ENCODE data around the gene PFN2.
"Not testable (repeated sequence)": the region's sequence is repeated elsewhere in the genome, so short reads cannot be mapped to it uniquely, and the experiment has no call there.

Gene PFN2, protein sequence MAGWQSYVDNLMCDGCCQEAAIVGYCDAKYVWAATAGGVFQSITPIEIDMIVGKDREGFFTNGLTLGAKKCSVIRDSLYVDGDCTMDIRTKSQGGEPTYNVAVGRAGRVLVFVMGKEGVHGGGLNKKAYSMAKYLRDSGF

DNA sequence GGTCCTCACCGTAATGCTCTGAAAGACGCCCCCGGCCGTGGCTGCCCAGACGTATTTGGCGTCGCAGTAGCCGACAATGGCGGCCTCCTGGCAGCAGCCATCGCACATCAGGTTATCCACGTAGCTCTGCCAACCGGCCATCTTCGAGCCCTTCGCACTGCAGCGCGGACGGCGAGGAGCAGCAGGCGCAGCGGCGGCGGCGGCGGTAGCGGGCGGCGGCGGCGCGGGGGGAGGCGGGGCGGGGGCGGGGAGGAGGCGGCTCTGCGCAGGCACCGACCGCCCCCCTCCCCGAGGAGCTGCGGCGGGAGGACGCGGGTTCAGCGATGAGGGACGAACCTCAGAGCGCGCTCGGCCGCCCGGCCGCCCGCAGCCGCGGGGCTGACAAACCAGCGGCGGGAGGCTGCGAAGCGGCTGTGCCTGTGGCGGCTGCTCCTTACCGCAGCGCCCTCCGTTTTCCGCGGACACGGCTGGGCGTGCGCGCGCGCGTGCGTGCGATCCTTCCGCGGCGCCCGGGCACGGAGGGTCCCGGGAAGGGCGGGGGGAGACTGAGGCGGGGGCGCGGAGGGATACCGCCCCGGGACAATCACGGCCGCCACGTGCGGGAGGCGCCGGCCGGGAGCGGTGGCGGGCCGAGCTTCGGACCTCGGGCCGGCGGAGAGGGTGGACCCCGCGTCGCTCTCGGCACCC, at the start of gene PFN2:
PFN2 (minus strand) TSS at position 180 of the 687 bp plus-strand sequence; CDS start at position 141, 39 bp downstream.
- peak; percentile 52 for DNase-seq

DNA sequence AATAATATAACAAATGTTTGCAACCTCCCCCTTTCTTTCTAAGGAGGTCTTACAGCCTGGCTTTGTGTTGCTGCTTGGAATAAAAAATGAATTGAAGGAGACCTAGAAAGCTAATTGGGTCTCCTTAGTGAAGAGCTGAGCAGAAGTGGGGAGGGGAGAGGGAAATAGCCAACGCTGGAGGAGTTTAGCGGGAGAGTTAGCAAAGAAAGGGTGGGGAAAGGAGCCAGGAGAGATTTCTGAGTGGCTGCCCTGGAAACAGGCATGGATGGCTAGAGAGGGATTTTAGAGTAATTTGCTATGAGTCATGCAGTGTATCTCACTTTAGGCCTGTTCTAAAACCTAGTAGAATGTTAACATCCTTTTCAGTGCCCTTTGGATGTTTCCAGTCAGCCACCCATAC, 45.2 kb upstream of the PFN2 start:
- DNase-seq: no peak

DNA sequence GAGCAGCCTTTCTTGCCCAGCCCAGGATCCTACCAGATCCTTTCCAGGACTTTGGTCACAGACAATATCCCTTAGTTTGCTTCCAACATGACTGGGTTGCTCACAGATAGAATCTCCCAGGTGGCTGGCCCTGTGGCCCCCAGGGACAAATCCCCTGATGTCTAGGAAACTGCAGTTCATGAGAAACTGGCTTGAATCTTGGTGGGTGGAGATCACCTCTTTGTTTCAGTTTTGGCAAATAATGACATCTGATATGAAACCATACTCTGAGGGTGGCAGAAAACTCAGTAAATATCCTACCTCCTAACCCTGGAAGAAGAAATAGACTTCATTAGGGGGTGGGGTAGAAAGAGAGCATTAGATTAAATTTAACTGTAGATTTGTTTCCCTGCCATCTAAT, 44.1 kb upstream of the PFN2 start:
- DNase-seq: no peak

DNA sequence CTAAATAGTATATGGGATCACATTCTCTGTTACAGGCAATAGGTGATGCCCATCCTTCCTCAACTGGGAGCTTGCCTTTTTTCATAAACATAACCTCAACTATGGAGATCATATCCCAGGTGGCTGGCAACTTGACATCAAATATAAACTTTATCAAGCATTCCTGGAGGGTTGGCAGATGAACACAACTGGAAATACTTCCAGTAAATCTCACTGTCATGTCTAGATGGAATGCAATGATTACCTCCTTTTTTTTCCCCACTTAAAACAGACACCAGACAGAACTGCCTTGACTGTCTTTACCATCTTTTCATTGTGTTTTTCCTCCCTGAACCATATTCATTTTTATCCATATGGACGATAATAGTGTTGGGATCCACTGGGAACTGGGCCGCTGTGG, 43.1 kb upstream of the PFN2 start:
- no peak for DNase-seq

DNA sequence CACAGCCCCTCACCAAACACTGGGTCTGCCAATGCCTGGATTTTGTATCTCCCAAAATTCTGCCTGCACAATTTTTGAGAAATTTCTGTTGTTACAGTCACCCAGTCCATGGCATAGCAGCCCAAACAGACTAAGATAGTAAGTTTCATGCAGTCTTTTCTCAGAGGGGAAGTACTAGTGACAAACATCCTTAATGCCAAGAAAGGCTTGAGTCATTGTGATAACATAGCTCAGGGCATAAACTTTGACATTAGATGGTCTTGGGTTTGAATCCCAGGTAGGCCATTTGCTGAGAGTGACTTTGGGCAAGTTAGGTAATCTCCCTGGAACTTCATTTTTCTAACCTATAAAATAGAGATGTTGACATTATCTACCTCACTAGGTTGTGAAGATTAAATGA, 36.1 kb upstream of the PFN2 start:
- DNase-seq: no peak

DNA sequence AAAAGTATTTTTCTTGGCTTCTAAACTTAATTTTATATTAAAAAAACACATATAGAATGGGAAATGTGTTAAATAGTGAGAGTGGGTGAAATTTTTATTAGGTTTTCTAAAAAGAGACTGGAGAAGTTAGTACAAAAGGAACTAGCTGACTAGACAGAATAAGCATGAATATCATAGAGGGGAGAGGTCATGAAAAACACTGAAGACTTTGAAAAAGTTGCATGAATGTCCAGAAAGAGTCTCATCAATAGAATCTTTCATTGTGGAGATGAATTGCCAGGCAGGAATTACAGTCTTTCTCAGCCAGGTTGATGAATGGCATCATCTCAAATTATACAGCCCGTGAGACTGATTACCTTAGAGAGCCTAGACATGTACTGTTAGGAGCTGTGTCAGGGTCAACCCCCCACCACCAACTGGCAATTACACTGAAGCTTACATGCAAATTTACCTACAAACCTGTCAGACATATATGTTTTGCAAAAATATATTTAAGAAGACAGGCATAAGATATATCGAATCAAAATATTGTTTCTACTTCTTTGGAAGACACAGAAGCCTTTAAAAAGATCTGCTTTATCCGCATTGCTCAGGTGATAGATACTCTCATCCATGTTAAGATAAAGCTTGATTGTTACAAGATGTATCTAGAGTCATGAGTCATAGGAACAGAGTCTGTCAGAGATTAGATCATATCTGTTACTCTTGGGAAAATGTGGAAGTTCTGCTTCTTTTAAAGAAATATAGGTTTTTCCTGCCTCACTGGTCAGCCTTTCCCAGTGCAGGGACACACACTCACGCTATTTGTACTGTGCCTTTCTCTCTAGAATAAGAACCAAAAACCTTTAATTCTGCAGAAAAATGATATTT, 34.8 kb upstream of the PFN2 start:
- DNase-seq: no peak

DNA sequence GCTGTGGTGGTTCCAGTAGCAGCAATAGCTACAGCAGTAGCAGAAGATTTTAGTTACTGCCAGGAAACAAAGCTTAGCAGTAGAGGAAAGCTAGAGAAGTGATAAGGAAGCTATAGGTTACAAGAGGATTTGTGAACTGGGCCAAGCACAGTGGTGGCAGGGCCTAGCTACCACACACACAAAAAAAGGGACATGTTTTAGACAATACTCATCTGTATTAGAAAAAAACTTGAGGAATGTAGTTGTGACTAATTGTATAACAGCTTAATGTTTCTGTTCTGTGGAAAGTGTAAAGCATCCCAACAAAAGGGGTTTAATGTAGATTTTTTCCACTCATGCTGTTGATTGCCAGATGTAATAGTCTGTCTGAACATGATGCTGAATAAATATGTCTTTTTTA, 29.9 kb upstream of the PFN2 start:
- no peak for DNase-seq

DNA sequence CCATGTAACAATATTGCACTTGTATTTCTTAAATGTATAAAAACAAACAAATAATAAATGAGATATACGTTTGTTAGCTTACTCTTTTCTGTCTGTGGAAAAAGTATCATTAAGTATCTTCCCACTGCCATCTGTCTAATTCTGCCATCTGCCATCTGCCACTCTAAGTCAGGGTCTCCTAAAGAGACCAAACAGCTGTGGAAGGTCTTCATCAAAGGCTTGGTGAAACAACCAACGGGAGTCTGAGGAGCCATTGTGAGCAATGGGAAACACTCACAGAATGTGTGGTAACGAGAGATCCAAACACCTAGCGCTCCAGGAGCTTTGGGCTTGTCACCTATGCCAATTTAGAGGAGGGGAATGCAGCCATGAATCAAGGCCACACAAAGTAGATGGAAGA, 28.7 kb upstream of the PFN2 start:
- no peak for DNase-seq

DNA sequence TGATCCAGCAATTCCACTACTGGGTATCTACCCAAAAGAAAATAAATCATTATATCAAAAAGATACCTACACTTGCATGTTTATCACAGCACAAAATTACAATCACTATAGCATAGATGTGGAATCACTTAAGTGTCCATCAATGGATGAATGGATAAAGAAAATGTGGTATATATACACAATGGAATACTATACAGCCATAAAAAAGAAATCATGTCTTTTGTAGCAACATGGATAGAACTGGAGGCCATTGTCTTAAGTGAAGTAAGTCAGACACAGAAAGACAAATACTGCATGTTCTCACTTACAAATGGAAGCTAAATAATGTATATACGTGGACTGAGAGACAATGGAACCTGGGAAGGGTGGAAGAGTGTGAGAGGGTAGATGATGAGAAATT, 28.3 kb upstream of the PFN2 start:
- DNase-seq: no peak

DNA sequence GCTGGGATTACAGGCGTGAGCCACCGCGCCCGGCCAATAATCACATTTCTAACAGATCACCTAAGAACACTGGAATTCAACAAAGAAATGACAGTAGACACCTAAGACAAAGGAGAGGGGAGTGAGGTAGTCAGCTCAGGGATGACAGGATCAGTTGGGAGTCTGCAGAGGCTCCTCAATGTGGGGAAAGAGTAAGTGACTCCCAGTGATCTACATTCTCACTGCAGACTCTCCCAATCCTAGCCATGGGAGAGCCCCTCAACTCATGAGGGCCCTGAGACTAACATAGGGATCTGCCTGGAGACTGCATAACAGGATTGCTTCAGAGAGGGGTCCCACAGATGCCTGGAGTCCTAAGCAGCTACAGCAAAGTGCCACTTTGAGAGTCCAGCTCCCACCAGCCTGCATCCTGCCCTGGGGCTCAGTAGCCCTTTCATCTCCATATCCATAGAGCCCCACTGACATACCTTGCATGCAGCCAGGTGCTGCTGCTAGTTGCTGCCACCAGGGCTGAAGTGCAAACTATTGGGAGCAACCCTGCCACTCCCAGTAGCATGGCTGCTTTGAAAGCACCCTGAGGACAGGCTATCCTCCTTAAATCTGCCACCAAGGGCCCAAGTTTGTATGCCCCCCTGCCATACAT, 21.8 kb upstream of the PFN2 start:
- no peak for DNase-seq

DNA sequence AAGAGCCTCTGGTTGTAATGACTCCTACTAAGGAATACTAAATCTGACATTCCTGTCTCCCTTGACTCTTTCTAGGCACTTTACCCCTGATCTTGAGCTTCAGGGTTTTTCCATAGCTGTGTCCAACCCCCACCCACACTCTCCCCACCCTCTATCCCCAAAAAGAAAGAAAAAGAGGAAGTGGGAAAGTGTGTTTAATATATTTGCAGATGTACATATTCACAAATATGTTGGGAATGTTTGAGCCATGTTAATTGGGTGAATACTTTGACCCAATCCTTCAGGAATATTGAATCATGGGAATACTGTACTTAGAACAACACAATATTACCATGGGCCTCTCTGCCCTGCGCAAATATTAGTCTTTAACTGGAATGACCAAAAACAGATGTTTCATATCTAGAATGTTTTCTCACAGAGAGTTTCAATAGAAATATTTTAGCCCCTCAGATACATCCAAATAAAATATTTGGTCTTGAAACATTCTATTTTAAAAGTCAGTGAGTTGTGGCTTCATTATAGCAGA, 19.8 kb upstream of the PFN2 start:
- DNase-seq: no peak

DNA sequence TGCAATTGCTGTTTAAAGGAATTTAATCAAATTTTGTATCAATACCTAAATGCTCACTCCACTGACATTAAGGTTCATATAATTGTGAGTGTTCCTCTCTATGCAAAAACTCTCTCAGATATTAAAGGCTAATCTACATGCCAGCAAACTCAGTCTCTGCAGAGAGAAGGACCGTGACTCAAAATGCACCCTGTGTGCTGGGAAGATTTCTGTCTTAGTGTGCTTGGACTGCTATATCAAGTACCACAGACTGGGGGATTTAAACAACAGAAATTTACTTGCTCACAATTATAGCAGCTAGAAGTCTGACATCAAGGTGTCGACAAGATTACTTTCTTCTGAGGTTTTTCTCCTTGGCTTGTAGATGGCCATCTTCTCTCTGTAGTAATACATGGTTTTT, 18.6 kb upstream of the PFN2 start:
- DNase-seq: no peak

DNA sequence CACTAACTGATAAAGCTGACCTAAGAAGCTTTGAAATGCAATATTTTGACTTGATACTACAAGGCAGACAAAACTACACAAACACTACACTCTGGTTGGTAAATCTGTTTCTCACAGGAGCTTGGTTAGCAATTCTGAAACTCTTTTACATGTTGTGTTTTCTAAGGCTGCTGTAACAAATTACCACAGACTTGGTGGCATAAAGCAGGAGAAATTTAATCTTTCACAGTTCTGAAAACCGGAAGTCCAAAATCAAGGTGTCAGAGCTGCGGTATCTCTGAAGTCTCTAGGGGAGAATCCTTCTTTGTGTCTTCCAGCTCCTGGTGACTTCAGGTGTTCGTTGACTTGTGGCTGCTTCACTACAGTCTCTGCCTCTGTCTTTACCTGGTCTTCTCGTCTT, 12.9 kb upstream of the PFN2 start:
- no peak for DNase-seq

DNA sequence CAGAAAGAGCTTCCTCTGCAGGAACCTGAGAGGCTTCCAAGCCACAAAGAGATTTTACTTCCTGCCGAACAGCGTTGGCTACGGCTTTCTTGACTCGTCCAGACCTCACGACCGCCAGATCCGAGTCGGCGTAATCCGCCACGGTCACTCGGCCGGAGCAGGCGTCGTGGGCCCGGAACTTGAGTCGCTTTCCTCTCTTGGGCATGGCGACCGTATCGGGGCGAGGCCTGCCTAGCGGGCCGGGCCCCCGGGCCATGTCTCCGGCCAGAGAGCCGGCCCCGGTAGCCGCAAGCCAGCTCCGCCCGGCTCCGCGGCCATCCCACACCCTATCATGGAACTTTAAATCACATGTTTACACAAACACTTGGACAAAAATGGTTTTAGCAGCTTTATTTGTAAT, 12.4 kb upstream of the PFN2 start:
- not testable (repeated sequence) for DNase-seq

DNA sequence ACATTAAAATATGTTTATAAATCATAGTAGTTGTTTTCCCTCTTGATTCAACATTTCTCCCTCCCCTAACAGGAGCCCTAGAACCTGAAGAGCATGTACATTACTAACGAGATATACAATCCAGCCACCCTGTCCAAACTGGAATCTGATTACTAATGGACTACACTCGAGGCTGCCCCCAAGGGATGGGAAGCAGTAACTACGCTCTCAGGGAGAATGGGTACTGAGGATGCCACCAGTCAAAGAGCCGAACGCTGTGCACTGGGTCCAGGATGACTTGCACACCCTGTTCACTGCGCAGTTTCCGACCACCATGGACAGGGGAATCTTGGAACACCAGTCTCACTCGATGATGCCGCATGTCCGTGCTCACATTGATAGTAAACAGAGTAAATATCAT, 11.3 kb upstream of the PFN2 start:
- not testable (repeated sequence) for DNase-seq

DNA sequence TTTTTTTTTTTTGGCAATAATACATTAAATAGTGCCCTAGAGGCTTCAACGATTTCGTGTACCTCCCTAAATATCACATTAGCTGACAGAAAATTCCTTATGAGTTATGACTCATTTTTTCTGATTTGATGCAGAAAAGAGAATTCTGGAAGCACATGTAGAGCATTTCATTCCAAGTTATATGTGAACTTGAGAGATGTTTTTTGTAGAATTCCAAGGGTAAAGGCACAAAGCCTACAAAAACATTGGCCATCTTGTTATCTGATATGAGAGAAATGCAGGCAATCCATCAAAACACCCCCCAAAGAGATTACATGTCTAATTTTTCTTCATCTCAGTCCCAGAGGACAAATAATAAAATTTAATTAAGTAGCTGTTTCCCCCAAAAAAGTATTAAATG, 6.7 kb upstream of the PFN2 start:
- DNase-seq: no peak

DNA sequence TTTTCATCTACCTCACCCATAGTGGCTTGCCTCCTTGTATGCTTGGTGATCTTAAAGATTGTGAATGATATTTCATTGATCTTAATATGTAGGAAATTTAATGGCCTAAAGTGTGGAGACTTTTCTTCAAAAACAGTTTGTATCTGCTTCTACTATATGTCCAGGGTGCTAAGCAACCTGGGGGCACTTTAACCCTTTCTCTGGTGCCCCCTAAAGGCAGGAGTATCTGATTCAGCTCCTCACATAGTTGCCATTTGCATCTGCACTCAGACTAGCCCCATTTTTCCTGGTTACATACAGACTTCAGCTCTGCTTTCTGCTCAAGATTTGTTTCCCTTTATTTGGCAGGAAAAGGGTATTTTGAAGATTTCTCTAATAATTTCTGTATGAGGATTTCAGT, 5.2 kb upstream of the PFN2 start:
- DNase-seq: no peak

DNA sequence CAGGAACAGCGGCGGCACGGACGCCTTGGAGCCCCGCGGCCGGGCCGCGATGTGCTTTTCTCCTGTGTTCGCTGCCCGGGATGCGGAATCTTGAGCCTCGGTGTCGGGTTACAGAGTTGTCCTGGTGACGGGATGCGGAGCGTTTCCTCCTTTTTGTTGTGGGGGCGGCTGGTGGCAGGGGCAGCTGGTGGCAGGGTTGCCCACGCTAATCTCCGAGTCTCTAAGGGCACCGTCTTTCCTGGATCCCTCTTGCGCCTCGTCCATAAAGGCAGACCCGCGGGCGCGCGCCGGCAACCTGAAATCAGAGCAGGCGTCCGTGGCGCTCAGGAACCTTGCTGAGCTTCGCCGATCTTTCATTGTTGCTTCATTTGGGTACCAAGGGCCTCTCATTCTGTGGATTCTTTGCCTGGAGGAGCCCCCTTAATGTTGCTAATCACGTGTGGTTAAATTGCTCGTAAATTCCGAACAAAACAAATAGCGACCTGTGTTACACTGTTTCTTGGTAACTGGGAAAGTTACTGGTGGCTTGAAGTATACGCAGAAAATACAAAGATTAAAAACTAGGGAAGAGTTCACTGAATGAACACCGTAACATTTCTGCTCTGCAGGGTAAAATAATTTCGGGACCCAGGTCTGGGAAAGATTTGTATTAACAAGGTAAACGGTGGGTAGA, 844 bp upstream of the PFN2 start:
- DNase-seq: peak; percentile 39

DNA sequence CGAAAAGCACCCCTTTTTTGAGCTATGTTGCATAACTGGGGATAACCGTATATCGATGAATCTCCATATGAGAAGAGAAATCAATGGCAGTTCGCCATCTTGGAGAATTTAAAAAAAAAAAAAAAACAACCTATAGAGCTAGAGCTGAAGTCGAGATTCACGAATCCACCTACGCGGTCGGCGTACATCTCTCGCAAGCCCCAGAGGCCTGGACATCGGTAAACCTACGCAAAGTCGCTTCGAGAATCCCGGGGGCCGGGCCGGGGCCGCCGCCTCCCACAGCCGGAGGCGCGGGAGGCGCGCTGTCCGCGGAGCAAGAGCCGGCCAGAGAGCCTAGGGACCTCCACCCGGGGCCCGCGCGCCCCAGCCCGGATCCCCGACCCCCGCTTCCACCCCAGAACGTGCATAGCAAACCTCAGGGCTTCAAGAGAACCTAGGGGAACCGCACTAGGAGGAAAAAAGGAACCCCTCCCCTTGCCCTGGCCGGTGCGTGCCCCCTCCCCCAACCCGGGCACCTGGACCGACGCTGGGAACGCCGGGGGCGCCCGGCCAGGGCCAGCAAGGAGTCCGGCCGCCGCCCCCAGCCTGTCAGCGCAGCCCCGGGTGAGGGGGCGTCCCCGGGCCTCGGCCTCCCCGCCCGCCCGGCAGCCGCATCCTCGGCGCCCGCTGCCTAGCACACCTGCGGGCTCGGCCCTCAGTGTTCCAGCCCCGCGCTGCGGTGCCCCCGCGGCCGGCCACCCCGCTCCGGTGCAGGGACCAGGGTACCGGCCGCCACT, 567 bp downstream of the PFN2 start:
- peak; percentile 70 for DNase-seq

DNA sequence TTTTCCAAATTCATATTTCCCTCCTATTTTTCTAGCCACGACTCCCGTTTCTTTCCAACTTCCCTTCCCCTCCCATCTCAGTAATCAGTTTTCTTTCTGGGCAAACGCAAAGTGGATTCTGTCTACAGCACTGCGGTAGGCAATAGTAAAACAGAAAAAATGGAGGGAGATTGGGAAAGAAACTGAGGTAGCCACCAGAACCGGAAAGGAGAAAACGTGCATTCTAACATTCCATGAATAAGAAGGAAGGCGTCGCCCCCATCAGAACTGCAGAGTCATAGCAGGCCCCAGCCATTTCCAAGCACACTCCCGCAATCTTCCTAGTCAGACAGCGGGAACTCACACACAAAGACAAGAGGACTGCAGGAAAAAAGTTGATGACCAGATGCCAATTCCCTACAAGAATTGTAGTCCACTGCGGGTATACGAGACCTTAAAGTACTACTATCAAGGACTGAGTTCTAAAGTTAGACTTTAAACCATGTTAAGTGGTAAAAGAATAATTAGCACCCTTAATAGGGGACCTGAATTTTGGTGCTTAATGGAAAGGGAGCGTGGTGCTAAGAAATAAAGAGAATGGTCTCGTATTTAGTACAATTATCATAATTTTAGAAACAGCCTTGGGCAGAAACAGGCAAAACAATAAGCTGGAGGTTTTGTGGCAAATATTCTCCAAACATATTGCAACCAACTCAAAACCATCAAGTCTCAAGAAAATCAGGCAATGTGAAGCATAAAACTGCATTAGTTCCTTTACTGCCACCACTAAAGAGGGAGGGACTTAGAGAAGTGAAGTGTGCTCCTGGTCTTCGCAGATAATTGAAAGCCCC, 1.4 kb downstream of the PFN2 start:
- DNase-seq: no peak

DNA sequence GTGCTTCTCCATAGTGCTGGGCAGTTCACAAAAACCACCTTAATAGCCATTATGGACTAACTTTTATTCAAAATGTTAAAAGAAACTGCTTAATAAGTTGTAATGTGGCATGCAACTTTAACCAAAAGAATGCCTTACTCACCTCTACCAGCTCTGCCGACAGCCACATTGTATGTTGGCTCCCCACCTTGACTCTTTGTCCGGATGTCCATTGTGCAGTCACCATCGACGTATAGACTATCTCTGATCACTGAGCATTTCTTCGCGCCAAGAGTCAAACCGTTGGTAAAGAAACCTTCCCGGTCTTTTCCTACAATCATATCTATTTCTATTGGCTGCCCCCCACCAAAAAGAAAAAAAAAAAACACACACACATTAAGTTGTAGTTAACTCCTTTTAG, 2.5 kb downstream of the PFN2 start:
- DNase-seq: no peak

All from activated naive CD4-positive, alpha-beta T cell treated with Interleukin-2 at 50 U/mL for 16 hours (primary cell).